Measurements from ENCODE around the gene CUX1. TPM values are rescaled to one million over a fixed set of nuclear protein-coding genes. Genes with fewer than 3 reads are reported as not detected.

Gene CUX1
- total RNA-seq, 1 experiment from 2014 or later: 53.5 TPM

GRCh38 chr7:102061981-102062390 is 244.6 kb downstream of the CUX1 start:
- Histone ChIP-seq H3K18ac (ENCODE audit: insufficient read length, low read depth, low read length) (no peak overlapping the region), H4K5ac (ENCODE audit: insufficient read length, low read depth, low read length) (no peak overlapping the region), H2BK15ac (ENCODE audit: low read depth, low read length) (no peak overlapping the region), H3K79me1 (ENCODE audit: insufficient read depth, low read depth, low read length, poor library complexity, severe bottlenecking) (peaks cover 2% of the 10 kb centered on the region), H2BK120ac (ENCODE audit: low read depth, low read length, poor library complexity, severe bottlenecking) (no peak overlapping the region), H3K23me2 (ENCODE audit: insufficient read length, low read depth, low read length, poor library complexity, severe bottlenecking) (no peaks in the 10 kb centered on the region), H3K4ac (ENCODE audit: low read depth, low read length) (no peak overlapping the region), H2AK5ac (ENCODE audit: insufficient read length, low read length) (no peak overlapping the region), H2BK12ac (ENCODE audit: insufficient read length, low read depth, low read length) (no peak overlapping the region), H3K27ac (ENCODE audit: insufficient read length, low read depth, low read length) (no peak overlapping the region), H2BK20ac (ENCODE audit: low read depth, low read length, poor library complexity, severe bottlenecking) (no peak overlapping the region), H3K79me2 (ENCODE audit: insufficient read depth, low read length) (no peaks in the 10 kb centered on the region; the same call in 1 of the 2 replicates), H3K14ac (ENCODE audit: insufficient read depth, low read length) (no peak overlapping the region), H4K20me1 (ENCODE audit: control insufficient read depth, insufficient read depth, insufficient read length) (peaks cover 8% of the 10 kb centered on the region), H2BK5ac (ENCODE audit: insufficient read length, low read length) (no peak overlapping the region), H4K8ac (replicated peaks; ENCODE audit: insufficient read length, low read depth, low read length) (no peak overlapping the region), H3T11ph (ENCODE audit: low read length) (no peak overlapping the region), H3K27me3 (ENCODE audit: insufficient read depth, low read length) (no peaks in the 10 kb centered on the region), H3K23ac (ENCODE audit: insufficient read length, low read depth, low read length) (no peak overlapping the region), H3K4me1 (ENCODE audit: insufficient read depth, low read length) (no peaks in the 10 kb centered on the region; the same call in 1 of the 2 replicates), H3K4me2 (ENCODE audit: insufficient read depth, insufficient read length, low read length) (no peak overlapping the region), H3K9me3 (ENCODE audit: control insufficient read depth, low read depth, low read length) (no peaks in the 10 kb centered on the region), H4K91ac (ENCODE audit: insufficient read length, low read depth, low read length) (no peak overlapping the region), H3K56ac (ENCODE audit: insufficient read length, low read depth, low read length) (no peak overlapping the region), H3K9ac (ENCODE audit: extremely low read depth, insufficient read length, low read length) (no peak overlapping the region), H2AFZ (ENCODE audit: low read length) (no peak overlapping the region)
- no peak for DNase-seq
- no peaks in the 10 kb centered on the region for H3K27me3 Mint-ChIP-seq (ENCODE audit: low read depth)
- WGBS (ENCODE audit: extremely low coverage, insufficient read length, low lambda C conversion rate): no CpG with 5 or more reads among the region's 8 CpGs
- H3K4me1 Mint-ChIP-seq: peaks cover 16 to 20% of the 10 kb centered on the region in 2 experiments
- H3K27ac Mint-ChIP-seq: peak overlapping the region in 2 of 3 experiments; percentile 6 to 62; a peak in 3 of 7 replicates
- TF ChIP-seq CTCF (conservative IDR thresholded peaks at IDR 0.05): no peak
- H3K4me3 Mint-ChIP-seq: no peak overlapping the region
- H3K36me3 Mint-ChIP-seq (ENCODE audit: insufficient read depth in 1 of 3, low read depth in 3 of 3): peaks cover 0 to 10% (median 10%) of the 10 kb centered on the region in 3 experiments; a peak in 4 of 7 replicates
- H3K9me3 Mint-ChIP-seq: no peaks in the 10 kb centered on the region

Data from H9 (cell line).